ENCODE data around the gene EBF3.

DNA sequence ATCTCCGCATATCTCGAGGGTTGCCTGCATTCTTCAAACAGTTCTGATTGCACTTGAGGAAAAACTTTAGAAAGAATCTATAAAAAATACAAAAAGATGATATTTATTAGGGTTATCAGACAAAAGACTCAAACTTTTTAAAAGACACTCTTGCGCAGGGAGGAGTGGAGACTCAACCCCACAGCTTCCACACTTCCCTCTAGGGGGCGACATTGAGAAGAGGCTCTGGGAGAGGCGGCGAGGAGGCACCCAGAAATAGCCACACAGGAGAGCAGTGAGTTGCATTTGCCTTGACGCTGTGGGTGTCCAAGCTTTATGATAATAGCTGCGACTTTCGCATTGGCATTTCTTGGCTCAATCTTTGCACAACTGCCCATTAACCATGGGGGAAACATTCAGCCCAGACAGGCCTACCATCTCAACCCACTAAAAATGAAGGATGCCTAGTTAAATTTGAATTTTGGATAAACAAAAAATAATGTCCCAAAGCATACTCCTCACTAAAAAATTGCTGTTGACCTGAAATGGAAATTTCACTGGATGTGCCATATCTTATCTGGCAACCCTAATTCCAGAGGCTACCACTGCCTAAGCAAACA lies 86.2 kb downstream of the EBF3 start:
- TF ChIP-seq EZH2 (IDR thresholded peaks at IDR 0.05; ENCODE audit: insufficient read depth, low read length) (no peak), CTCF (IDR thresholded peaks at IDR 0.05; ENCODE audit: insufficient read depth, low read depth, low read length) (no peak)

All from astrocyte (in vitro differentiated cells and primary cell).